Measurements from ENCODE around the gene MVB12B.

DNA sequence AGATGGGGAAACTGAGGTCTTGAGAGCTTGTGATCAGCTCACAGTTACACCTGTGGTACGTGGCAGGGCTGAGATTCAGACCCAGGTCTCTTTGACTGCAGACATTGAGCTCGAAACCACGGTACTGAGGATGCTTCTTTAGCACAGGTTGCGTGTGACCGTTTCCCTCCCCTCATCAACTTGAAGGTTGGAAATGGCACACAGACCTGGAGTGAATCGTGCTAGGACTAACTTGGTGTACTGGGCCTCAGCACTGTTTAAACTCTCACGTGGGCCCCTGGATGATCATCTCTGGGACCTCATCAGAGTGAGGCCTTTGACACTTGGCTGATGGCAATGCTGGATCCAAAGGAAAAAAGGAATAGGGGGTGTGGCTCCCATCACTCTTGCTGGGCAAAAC lies 106.0 kb downstream of the MVB12B start:
- TF ChIP-seq, protein P1, sequence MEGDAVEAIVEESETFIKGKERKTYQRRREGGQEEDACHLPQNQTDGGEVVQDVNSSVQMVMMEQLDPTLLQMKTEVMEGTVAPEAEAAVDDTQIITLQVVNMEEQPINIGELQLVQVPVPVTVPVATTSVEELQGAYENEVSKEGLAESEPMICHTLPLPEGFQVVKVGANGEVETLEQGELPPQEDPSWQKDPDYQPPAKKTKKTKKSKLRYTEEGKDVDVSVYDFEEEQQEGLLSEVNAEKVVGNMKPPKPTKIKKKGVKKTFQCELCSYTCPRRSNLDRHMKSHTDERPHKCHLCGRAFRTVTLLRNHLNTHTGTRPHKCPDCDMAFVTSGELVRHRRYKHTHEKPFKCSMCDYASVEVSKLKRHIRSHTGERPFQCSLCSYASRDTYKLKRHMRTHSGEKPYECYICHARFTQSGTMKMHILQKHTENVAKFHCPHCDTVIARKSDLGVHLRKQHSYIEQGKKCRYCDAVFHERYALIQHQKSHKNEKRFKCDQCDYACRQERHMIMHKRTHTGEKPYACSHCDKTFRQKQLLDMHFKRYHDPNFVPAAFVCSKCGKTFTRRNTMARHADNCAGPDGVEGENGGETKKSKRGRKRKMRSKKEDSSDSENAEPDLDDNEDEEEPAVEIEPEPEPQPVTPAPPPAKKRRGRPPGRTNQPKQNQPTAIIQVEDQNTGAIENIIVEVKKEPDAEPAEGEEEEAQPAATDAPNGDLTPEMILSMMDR (conservative IDR thresholded peaks at IDR 0.05 in 1 of 2, IDR thresholded peaks at IDR 0.05 in 1 of 2; ENCODE audit: low read depth in 1 of 2, low read length in 2 of 2): no peak
- no peak for TF ChIP-seq EZH2 (IDR thresholded peaks at IDR 0.05; ENCODE audit: low read length, missing control alignments)

Data from fibroblast of lung (primary cell).